ENCODE measurements around the gene IFT80.

GRCh38 chr3:160221019-160221418, 178.0 kb downstream of the IFT80 start:
- TF ChIP-seq CTCF (IDR thresholded peaks at IDR 0.05 in 2 of 3, conservative IDR thresholded peaks at IDR 0.05 in 1 of 3; ENCODE audit: borderline replicate concordance in 1 of 3, insufficient read depth in 1 of 3, low read depth in 2 of 3, low read length in 2 of 3) (no peak), YY1 (IDR thresholded peaks at IDR 0.05; ENCODE audit: extremely low read depth, insufficient replicate concordance, low read depth, low read length) (no peak), POLR2A (IDR thresholded peaks at IDR 0.05; ENCODE audit: borderline replicate concordance, extremely low read depth, insufficient read depth, insufficient read length) (no peak), ZNF274 (IDR thresholded peaks at IDR 0.05; ENCODE audit: low read depth, low read length) (no peak)

Measured in HCT116 (cell line).